Suppressor macrophage treated with lipopolysaccharide for 4 hours (primary cell): ENCODE measurements around the gene MIB2.
"Not testable (repeated sequence)": the region's sequence is repeated elsewhere in the genome, so short reads cannot be mapped to it uniquely, and the experiment has no call there.

Source experiments
- DNase-seq: peaks from one replicate; pipeline ENCODE4 v3.0.0-alpha.2; 2020

The MIB2 gene

DNA sequence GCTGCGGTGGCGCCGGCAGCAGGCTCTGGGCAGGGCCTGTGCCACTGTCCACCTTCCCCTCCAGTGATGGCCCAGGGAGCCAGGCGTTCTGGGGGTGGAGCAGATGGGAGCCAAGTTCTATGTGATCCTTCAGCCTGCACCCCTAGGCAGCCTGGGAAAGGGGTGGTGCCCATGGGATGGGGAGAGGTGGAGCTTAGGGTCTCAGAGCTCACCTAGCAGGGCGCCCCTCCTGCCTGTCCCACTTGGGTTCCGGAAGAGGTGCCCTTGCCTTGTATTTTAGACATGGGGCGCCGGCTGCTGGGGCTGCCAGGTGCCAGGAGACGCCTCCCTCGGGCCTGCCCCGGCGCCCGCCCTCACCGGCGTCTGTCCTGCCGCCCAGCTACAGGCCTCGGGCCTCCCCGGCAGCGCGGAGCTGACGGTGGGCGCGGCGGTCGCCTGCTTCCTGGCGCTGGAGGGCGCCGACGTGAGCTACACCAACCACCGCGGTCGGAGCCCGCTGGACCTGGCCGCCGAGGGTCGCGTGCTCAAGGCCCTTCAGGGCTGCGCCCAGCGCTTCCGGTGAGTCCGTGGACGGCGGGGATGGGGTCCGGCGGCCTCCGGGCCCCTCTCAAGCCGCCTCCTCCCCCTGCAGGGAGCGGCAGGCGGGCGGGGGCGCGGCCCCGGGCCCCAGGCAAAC, 13.6 kb downstream of the MIB2 start:
- DNase-seq = no peak

DNA sequence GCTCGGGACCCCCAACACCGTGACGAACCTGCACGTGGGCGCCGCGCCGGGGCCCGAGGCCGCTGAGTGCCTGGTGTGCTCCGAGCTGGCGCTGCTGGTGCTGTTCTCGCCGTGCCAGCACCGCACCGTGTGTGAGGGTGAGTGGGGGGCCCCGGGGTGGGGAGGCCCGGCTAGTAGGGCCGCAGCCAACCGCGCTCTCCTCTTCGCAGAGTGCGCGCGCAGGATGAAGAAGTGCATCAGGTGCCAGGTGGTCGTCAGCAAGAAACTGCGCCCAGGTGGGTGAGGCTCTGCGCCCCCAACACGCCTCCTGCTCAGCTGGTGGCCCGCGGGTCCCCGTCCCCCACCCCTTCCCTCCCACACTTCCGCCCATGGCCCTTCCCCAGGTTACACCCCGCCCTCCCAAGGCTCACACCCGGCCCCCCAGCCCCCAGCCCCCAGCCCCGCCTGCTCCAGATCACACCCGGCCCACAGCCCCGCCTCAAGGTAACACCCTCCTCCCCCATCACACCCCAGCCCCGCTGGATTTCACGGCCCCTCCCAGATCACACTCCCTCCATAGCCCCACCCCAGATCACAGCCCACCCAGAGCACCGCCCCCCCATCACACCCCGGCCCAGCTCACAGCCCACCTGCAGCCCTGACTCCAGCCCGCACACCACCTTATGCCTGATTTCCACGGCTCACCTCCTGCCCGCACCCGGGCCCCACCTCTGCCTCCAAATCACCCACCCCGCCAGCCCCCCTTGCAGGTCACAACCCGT, 14.3 kb downstream of the MIB2 start:
- DNase-seq = no peak

DNA sequence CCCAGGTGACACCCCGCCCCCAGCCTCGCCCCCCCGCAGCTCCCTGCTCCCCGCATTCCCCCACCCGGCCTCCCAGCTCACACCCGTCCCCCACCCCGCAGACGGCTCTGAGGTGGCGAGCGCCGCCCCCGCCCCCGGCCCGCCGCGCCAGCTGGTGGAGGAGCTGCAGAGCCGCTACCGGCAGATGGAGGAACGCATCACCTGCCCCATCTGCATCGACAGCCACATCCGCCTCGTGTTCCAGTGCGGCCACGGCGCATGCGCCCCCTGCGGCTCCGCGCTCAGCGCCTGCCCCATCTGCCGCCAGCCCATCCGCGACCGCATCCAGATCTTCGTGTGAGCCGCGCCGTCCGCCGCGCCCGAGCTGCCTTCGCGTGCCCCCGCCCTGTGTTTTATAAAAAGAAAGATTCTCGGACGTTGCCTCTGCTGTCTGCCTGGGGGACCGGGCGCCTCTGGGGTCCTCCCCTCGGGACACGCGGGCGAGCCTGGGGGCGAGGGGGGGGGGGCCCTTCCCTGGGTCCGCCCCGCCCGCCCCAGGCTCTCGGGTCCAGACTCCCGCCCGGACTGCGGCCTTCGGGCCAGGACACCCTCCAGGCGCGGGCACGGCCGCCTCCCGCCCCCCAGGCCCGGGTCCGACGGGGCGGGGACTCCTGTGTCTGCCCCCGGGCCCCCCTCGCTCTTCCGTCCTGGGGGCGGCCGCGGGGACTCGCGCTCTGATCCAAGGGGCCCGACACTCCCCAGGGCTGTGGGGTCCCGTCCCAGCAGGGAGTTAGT, 15.1 kb downstream of the MIB2 start:
- DNase-seq = peak; percentile 74

DNA sequence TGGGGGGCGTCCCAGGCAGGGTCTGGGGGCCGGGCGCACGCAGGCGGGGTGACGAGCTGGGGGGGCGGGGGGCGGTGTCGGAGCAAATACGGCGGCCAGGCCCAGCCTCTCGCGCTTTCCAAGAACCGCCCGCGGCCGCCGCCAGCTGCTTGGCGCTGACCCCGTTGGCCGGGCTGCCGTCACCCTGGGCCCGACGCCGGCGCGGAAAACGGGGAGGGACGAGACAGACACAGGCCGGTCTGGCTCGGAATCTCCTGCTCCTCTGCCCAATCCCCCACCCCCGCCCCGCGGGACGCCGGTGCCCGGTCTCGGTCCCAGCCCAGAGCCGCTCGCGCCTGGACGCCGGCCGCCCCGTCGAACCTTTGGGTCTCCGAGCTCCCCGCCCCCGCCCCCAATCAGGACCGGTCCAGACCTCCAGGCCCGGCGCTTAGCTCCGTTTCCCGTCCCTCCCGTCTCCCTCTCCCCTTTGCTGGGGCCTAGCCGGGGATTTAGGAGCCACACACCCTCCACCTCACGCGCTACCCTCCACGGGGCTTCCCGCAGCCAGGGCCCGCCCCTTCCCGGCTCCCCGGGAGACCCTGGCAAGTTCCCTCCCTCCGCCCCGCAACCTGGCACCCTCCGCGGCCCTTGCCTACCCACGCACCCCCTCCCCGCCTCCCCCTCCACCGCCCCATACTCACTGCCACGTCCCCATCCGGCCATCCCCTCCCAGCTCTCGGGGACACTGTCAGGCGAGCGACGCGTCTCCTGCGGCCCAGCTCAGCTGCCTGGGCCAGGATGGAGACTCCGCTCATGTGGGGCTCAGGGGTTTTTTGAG, 15.9 kb downstream of the MIB2 start:
- no peak for DNase-seq

DNA sequence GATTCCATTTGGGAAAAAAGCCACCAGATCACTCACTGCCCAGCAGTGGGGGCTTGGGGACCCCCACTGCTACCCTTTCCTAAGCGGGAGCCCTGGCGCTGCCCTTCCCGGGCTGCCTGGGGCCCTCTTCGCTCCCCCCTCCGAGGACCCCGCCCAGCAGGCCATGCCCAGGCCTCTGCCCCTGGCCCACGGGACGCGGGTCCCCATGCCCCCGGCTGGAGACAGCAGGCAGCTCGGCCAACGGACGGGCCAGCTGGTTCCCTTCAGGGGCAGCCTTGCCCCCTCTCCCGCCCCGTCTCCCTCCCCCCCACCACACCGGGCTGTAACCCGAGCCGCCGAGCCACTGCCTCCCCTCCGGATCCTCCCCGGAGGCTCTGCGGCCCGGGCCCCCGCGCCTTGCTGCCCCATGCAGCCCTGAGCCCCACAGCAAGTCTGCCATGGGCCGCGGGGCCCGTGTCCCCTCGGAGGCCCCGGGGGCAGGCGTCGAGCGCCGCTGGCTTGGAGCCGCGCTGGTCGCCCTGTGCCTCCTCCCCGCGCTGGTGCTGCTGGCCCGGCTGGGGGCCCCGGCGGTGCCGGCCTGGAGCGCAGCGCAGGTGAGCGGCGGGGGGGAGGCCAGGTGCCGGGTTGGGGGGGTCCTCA, 16.6 kb downstream of the MIB2 start, which contains the start of gene MMP23B:
MMP23B (plus strand) TSS at position 392 of the 639 bp plus-strand sequence; CDS start at position 438, 46 bp downstream.
- DNase-seq = no peak

DNA sequence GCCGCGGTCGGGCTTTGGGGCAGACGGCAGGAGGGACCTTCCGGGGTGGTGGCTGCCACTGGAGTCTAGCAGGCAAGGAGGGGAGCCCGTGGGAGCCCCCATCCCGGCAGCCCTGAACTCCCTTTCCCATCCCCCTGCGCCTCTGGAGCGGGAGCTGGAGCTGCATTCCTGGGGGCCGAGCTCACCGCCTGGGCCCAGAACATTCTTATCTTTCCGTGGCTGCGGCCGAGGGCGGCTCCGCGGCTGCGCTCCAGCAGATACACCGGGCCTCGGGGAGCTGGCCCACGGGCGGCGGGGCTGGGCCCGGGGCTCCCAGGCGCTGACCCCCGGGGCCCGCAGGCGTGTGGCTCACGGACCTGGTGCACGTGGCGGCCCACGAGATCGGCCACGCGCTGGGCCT, 18.1 kb downstream of the MIB2 start:
- not testable (repeated sequence) for DNase-seq

DNA sequence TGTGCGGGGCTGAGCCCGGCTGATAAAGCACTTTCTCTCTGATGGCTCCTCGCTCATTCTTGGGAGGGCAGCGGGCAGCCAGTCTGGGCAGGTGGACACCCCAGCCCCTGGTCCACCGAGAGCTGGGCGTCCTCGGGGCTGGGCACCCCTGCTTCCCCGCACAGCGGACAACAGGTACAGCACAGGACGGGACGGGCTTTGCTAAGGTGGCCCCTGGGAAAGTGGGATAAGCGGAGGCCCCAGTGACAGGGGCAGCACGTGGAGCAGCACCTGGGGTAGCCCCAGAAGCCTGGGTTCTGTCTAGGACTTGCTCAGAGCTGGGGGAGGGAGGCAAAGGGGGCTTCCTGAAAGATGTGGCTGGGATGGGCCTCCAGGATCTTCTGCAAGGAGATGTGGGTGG, 19.3 kb downstream of the MIB2 start:
- not testable (repeated sequence) for DNase-seq

DNA sequence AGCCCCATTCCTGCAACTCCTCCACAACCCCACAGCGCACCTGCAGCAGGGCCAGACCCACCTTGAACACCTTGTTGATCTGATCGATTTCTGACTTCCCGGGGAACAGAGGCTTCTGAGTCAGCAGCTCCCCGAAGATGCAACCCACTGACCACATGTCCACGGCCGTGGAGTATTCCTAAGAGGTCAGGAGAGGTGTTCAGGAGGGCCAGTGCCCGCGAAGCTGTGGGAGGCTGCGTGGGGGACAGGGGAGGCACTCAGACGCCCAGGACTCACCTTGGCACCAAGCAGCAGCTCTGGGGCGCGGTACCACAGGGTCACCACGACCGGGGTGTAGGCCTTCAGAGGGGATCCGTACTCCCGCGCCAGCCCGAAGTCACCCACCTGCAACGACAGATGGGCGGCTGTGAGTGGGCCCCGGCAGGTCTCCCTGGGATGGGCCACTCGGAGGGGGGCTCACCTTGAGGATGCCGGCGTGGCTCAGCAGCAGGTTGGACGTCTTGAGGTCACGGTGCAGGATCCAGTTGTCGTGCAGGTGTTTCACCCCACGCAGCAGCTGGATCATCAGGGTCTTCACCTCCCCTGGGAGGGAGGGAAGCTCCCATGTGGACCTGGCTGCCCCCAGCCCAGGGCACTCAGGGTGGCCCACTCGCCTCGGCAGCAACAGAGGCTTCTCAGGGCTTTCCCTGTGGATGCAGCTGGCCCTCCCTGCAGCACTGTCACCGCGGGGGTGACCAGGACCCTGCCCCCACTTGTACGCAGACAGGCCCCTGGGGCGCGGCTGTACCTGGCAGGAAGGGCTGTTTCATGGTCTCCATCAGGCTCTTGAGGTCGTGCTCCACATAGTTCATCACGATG, 21.6 kb downstream of the MIB2 start:
- DNase-seq = not testable (repeated sequence)

DNA sequence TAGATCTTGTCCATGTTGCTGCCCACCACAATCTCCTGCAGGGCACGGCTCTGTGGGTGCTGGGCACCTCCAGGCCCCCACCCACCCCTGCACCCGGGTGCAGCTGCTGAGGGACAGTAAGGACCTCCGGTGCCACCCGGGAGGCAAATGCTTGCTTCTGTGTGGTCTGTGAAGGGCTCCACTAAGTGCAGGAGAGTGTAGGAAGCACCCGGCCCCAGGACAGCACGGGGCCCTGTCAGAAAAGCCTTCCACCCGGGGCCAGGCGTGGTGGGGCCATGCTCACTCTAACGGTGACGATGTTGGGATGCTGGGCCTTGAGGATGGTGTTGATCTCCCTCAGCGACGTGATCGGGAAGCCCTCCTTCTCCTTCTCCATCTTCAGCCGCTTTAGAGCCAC, 22.2 kb downstream of the MIB2 start:
- DNase-seq = not testable (repeated sequence)

DNA sequence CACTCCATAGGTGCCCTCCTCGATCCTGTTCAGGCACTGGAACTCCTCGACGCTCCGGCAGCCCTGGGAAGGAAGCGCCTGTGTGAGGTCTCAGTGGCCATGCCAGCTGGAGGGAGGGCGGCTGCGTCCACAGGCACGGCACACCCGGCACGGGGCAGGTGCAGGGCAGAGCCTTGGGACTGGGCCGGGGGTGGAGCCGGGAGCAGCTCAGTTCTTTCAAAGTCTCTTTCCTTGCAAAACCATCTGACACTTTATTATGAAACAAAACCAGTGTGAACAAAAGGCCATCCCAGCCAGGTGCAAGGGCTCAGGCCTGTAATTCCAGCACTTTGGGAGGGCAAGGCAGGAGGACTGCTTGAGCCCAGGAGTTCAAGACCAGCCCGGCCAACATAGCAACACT, 23.2 kb downstream of the MIB2 start:
- DNase-seq = not testable (repeated sequence)

DNA sequence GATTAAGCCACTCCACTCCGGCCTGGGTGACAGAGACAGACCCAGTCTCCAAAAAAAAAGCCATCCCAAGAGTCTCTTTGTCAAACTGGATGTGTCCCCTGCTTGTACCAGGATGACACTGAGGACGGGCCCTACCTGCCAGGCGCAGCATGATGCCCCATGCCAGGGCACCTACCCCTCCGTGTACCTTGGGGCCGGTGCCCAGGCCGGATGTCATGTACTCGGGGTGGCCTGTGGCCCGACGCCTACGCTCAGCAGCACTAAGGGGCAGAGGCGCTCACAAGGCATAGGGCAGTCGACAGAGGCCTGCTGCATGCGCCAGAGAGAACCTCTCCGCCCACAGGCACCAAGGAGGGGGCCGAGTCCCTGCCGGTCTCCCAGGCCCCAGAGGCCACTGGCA, 24.1 kb downstream of the MIB2 start:
- not testable (repeated sequence) for DNase-seq

DNA sequence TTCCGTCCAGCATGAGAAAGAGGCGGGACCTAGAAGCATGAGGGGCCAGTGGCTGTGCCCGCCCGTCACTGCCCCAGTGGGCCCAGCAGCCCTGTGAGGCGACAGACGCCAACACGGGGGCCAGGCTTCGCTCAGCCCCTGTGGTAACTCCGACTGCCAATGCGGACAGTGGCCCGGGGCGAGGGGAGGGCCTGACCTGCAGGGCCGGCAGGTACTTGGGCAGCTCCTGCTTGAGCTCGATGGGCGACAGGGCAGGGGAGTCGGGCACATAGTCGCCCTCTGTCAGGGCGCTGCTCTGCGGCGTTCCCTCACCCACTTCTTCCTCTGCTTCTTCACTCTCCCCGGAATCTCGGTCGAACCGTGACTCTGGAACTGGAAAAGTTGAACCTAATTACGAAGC, 24.8 kb downstream of the MIB2 start:
- DNase-seq = not testable (repeated sequence)

DNA sequence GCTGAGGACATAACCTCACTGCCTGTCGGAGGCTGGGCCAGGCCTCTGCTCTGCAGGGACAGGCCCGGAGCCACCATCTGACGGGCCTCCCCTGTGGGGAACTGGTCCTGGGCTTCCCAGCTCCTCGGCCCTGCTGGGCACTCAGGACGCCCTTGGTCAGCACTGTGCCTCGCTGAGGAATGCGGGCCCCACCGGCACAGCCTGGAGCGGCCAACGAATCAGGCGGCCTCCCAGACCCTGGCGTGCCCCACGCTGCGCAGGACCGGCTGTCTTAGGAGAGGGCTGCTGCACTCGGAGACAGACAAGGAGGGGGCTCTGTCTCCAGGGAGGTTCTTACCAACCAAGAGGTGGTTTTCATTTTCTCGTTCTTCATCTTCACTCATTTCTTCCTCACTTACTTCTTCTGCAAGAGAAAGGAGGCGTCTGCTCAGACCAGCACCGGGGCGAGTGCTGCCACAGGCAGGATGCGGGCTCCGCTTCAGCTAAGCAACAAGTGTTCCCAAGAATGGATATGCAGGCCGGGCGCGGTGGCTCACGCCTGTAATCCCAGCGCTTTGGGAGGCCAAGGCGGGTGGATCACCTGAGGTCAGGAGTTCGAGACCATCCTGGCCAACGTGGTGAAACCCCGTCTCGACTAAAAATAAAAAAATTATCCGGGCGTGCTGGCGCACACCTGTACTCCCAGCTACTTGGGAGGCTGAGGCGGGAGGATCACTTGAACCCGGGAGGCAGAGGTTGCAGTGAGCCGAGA, 25.6 kb downstream of the MIB2 start:
- DNase-seq = not testable (repeated sequence)

DNA sequence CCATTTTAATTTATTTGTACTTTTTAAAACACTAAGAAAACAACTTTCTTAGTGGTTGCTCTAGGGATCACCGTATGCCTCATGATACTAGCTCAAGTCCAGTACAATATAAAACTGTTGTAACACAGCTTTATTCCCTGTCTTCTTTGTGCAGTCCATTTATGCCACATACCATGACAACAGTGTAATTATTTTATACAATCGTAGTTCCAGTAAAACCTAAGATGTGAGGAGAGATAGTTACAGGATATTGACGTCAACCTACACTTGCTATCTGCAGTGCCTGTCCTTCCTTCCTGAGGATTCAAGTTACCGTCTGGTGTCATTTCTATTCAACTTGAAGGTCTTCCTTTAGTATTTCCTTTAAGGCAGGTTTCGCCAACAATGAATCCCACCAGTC, 31.0 kb downstream of the MIB2 start:
- not testable (repeated sequence) for DNase-seq

DNA sequence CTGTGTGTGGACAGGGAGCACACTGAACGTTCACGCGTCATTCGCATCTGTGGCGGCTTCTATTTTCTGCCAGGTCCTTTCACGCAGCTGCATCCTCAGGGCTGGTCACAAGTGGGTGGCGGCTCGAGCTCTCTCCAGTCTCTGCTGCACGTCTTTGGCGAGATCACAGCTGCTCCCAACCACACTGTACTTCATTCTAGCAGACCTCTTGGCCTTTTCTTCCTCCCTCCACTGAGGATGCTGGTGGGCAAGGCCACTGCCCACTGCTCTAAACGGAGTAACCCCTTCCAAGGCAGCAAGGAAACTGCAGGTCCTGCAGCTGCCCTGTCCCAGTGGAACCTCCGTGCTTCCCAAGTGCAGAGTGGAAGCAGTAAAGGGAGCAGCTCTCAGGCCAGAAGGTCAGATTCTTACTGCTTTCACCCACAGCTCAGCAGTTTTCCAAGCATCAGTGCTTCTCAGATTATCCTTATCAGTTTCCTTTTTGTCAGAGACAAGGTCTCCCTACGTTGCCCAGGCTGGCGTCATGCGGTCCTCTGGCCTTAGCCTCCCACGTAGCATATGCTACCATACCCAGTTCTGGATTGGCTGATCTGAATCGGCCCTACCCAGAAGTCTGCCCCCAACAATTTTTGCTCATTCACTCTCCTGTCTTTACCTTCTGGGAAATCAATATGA, 32.4 kb downstream of the MIB2 start:
- not testable (repeated sequence) for DNase-seq

DNA sequence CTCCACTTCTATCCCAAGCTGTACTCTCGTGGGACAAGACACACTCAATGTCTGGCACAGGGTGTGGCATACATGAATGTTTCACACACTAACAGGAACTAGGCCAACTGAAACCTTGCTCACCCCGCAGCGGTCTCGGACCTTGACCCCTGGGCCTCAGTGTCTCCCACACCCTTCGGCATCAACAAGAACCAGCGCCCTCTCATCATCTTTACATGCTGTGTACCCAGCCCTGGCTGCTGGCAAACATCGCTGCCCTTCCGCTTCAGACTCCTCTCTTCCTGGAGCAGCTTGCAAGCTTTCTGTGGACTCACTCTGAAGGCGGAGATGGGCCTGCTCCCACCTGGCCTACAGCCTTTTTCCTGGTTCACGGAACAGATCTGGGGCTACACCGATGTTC, 33.0 kb downstream of the MIB2 start:
- not testable (repeated sequence) for DNase-seq

DNA sequence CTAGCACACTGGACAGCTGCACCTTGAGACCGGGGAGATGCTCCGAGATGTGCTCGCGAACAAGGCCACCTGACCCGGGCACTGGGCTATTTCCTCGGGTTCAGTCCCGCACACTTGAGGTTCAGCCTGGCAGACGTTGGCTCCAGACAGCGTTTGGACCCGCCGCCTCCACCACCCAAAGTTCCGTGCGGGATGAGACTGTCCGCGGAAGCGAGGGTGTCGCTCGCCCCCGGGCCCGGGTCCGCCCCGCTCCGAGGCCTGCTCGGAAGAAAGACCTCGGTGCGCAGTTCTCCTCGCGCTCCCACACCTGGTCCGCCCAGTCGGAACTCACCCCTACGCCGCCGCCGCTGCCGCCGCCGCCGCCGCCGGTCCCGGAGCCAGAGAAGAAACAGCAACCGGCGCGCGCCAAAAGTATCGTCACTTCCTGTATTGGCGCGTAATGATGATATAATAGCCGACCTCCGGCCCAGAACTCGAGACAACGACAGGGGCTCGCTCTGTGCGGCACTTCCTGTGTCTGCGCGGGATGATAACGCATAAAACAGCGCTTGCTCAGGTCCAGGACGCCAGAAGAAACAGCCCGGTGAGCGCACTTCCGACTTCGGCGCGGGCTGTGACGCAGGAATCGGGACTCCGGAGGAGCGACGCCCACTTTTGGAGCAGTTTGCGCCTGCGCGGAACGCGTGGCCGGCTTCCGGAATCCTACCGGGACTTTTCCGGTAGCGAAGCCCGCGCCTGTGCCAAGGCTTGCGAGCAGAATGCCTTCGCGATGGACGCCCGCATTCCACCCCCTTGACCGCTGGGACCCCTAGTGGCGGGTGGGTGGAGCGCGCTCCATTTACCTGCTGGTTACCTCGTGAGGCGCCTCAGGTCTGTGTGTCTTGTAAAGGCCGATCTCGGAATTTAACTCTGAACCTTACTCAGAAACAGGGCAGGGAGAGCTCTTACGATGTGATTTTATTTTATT, 43.6 kb downstream of the MIB2 start, which contains the start of gene CDK11B:
CDK11B (minus strand) TSS at position 422 of the 967 bp plus-strand sequence. CDS start 1,519 bp downstream, outside the sequence.
- peak; percentile 93 for DNase-seq

DNA sequence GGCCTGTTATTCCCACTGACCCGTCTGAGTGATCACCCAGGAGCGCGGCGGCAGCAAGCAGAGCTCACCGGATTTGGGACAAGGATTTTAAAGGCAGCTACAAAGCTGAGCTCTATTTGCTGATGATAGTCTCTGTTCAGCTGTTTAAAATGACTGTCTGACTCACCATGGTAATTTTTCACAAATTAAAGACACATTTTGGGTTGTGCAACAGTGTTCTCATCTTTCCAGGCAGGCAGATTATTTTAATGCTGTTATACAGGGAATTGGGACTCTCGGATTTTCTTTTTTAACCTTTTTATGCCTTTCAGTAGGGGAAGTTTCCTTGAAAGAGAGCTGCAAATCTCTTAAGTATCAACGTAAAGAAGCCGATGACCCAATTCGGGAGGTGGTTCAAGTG, 47.1 kb downstream of the MIB2 start:
- not testable (repeated sequence) for DNase-seq
